ENCODE results near the gene LTK. TPM values are rescaled to one million over a fixed set of nuclear protein-coding genes. Genes with fewer than 3 reads are reported as not detected.

LTK gene
- total RNA-seq, 1 donor, result not detected

DNA sequence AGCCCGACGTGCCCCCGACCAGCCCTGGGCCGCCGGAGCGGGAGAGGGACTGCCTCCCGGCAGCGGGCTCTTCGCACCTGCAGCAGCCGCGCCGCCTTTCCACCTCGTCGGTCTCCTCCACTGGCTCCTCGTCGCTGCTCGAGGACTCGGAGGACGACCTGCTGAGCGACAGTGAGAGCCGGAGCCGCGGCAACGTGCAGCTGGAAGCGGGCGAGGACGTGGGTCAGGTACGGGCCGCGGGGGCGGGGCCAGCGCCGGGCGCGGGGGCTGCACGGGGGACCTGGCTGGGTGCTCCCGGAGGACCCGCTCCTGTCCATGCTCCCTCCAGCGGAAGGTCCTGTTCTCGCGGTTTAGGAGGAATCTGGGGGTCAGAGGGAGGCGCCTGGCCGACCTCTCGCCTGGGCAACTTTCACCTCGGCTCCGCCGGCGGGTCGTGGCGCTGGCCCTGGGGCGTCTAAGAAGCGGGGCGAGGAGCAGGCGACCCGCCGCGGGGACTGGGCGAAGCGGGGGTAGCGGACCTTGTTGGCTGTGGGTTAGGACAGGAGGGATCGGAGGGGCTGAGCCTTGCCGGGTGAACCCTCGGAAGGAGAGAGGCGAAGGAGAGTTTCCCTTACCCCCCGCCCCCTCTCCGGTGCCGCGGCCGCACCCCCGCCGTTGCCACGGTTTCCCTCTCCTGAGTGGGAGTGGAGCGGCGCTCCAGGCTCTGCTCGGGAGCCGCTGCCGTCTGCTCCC is 19.3 kb downstream of the LTK start:
- no peaks in the 10 kb centered on the region for H3K36me3 ChIP-seq (ENCODE audit: insufficient read depth, low read length)
- H2AFZ ChIP-seq (ENCODE audit: low read length), result no peak overlapping the region
- H4K20me1 ChIP-seq (ENCODE audit: insufficient read depth, low read length), result no peaks in the 10 kb centered on the region
- H3K27me3 ChIP-seq (ENCODE audit: insufficient read depth, low read length), result peaks cover 40% of the 10 kb centered on the region
- no peaks in the 10 kb centered on the region for H3K79me2 ChIP-seq (ENCODE audit: insufficient read depth, low read length)
- no peak for TF ChIP-seq CTCF (IDR thresholded peaks at IDR 0.05; ENCODE audit: extremely low read depth, low read depth, low read length)
- H3K4me2 ChIP-seq (ENCODE audit: insufficient read depth, low read length), result peak overlapping the region; percentile 90
- H3K4me3 ChIP-seq (ENCODE audit: insufficient read depth, low read length), result peak overlapping the region; percentile 69
- peaks cover 20% of the 10 kb centered on the region for H3K4me1 ChIP-seq (ENCODE audit: insufficient read depth, low read length)
- H3K27ac ChIP-seq (ENCODE audit: low read depth, low read length), result no peak overlapping the region
- DNase-seq (ENCODE audit: insufficient read length, low spot score, missing footprints), result peak; percentile 82
- H3K9me3 ChIP-seq (ENCODE audit: low read depth, low read length), result no peaks in the 10 kb centered on the region

GRCh38 chr15:41493902-41494189 is 19.8 kb downstream of the LTK start:
- Histone ChIP-seq H3K4me2 (ENCODE audit: insufficient read depth, low read length) (peak overlapping the region; percentile 90), H3K27me3 (ENCODE audit: insufficient read depth, low read length) (peaks cover 40% of the 10 kb centered on the region), H3K79me2 (ENCODE audit: insufficient read depth, low read length) (no peaks in the 10 kb centered on the region), H3K27ac (ENCODE audit: low read depth, low read length) (no peak overlapping the region), H3K4me1 (ENCODE audit: insufficient read depth, low read length) (peaks cover 20% of the 10 kb centered on the region), H4K20me1 (ENCODE audit: insufficient read depth, low read length) (no peaks in the 10 kb centered on the region), H3K4me3 (ENCODE audit: insufficient read depth, low read length) (peak overlapping the region; percentile 69), H3K36me3 (ENCODE audit: insufficient read depth, low read length) (no peaks in the 10 kb centered on the region), H2AFZ (ENCODE audit: low read length) (no peak overlapping the region), H3K9me3 (ENCODE audit: low read depth, low read length) (no peaks in the 10 kb centered on the region)
- no peak for DNase-seq (ENCODE audit: insufficient read length, low spot score, missing footprints)
- TF ChIP-seq CTCF (IDR thresholded peaks at IDR 0.05; ENCODE audit: extremely low read depth, low read depth, low read length), result no peak

DNA sequence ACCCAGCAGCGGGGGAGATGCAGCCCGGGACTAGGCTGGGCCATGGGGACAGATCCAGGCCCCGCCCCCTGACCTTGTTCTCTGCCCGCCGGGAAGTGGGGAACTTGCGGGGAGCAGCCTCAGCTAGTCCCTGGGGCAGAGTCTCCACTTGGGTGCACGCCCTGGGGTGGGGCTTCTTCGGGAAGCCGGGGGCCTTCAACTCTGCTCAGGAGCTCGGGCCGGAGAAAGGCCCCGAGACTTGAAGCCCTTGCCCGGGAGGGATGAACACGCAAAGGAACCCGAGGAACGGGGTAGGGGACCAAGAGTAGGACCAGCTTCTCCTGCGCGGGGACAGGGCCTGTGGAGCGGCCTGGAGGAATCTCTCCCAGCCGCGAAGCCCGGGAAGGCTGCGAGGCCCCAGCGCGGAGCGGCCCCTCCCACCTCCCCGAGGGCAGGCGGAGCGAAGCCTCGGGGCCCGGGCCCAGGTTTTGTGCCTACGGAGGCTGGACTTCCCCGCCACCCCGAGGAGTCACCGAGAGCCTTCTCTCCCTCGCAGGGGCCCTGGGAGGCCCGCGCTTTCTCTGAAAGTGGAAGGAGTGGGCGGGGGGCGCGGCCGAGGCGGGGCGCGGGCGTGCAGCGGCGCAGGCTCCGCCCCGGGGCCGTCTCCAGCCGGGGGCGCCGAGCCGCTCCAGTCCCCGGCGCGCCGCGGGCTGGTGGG is 20.3 kb downstream of the LTK start, which contains the start of gene ITPKA:
Gene ITPKA (plus strand): TSS at position 670 of the 697 bp plus-strand sequence. CDS start 54 bp downstream, outside the sequence.
- Histone ChIP-seq H3K4me2 (ENCODE audit: insufficient read depth, low read length) (peak within 1 kb of the TSS; percentile 90), H2AFZ (ENCODE audit: low read length) (peak within 1 kb of the TSS; percentile 87), H3K4me3 (ENCODE audit: insufficient read depth, low read length) (peak within 1 kb of the TSS; percentile 69), H3K27me3 (ENCODE audit: insufficient read depth, low read length) (peaks cover 36% of the 10 kb centered on the region), H4K20me1 (ENCODE audit: insufficient read depth, low read length) (no peaks in the 10 kb centered on the region), H3K9me3 (ENCODE audit: low read depth, low read length) (no peaks in the 10 kb centered on the region), H3K27ac (ENCODE audit: low read depth, low read length) (no peak within 1 kb of the TSS), H3K79me2 (ENCODE audit: insufficient read depth, low read length) (no peaks in the 10 kb centered on the region), H3K36me3 (ENCODE audit: insufficient read depth, low read length) (no peaks in the 10 kb centered on the region), H3K4me1 (ENCODE audit: insufficient read depth, low read length) (peaks cover 20% of the 10 kb centered on the region)
- TF ChIP-seq CTCF (IDR thresholded peaks at IDR 0.05; ENCODE audit: extremely low read depth, low read depth, low read length), result no peak
- DNase-seq (ENCODE audit: insufficient read length, low spot score, missing footprints), result peak; percentile 96

DNA sequence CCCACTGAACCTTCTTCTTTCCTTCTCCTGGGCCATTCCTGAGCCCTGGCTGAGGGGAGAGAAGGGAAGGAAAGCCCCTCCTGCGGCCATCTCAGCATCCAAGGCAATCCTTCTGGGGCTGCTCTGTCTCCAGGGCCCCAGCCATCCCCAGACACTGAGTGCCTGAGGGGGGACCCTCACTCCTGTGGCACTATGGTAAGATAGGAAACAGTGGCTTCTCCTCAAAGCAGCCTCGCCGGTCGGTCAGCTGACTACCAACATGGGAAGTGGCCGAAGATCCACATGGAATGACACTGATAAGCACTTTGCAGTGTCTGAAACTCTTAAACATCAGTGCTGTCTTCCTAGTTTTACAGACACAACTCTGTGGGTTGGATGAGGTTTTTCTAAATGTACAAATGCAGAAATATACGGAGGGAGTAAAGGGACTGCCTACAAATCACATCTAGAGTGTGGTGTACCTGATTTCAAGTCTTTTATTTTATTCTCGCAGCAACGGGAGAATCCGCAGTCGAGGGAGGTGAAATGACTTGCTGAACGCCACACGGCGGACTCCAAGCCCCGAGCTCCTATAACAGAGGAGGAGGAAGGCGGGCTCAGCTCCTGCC is 20.9 kb downstream of the LTK start:
- peak; percentile 81 for DNase-seq (ENCODE audit: insufficient read length, low spot score, missing footprints)
- H3K79me2 ChIP-seq (ENCODE audit: insufficient read depth, low read length), result no peaks in the 10 kb centered on the region
- H3K4me3 ChIP-seq (ENCODE audit: insufficient read depth, low read length), result peak overlapping the region; percentile 69
- no peaks in the 10 kb centered on the region for H3K36me3 ChIP-seq (ENCODE audit: insufficient read depth, low read length)
- peak overlapping the region; percentile 87 for H2AFZ ChIP-seq (ENCODE audit: low read length)
- no peaks in the 10 kb centered on the region for H4K20me1 ChIP-seq (ENCODE audit: insufficient read depth, low read length)
- TF ChIP-seq CTCF (IDR thresholded peaks at IDR 0.05; ENCODE audit: extremely low read depth, low read depth, low read length), result no peak
- peak overlapping the region; percentile 90 for H3K4me2 ChIP-seq (ENCODE audit: insufficient read depth, low read length)
- no peak overlapping the region for H3K27ac ChIP-seq (ENCODE audit: low read depth, low read length)
- peaks cover 33% of the 10 kb centered on the region for H3K27me3 ChIP-seq (ENCODE audit: insufficient read depth, low read length)
- no peaks in the 10 kb centered on the region for H3K9me3 ChIP-seq (ENCODE audit: low read depth, low read length)
- peaks cover 20% of the 10 kb centered on the region for H3K4me1 ChIP-seq (ENCODE audit: insufficient read depth, low read length)

Data from osteoblast (primary cell).